ENCODE results near the gene JAKMIP2. TPM values are rescaled to one million over a fixed set of nuclear protein-coding genes. Genes with fewer than 3 reads are reported as not detected.

JAKMIP2 gene
- total RNA-seq, 2 donors from 2014 or later: 1.2 to 6.3 TPM

GRCh38 chr5:147576646-147577535 is 205.6 kb downstream of the JAKMIP2 start:
- no peak overlapping the region for H3K4me3 Mint-ChIP-seq
- no peak overlapping the region for H3K27ac Mint-ChIP-seq
- ATAC-seq (replicated peaks in 1 of 2) (no peak), DNase-seq (peak; percentile 25 to 52)
- no peaks in the 10 kb centered on the region for H3K36me3 Mint-ChIP-seq (ENCODE audit: insufficient read depth in 2 of 2)
- H3K4me1 Mint-ChIP-seq (ENCODE audit: low read depth): no peaks in the 10 kb centered on the region
- no peaks in the 10 kb centered on the region for H3K27me3 Mint-ChIP-seq (ENCODE audit: low read depth)
- H3K9me3 Mint-ChIP-seq: peaks cover 0 to 8% of the 10 kb centered on the region in 2 donors

GRCh38 chr5:147575598-147575997 is 206.9 kb downstream of the JAKMIP2 start:
- no peak for ATAC-seq (replicated peaks in 1 of 2)
- H3K4me1 Mint-ChIP-seq (ENCODE audit: low read depth): no peaks in the 10 kb centered on the region
- H3K27me3 Mint-ChIP-seq (ENCODE audit: low read depth): no peaks in the 10 kb centered on the region
- H3K4me3 Mint-ChIP-seq: no peak overlapping the region
- DNase-seq: no peak
- H3K9me3 Mint-ChIP-seq: peaks cover 0 to 3% of the 10 kb centered on the region in 2 donors
- H3K27ac Mint-ChIP-seq: no peak overlapping the region
- no peaks in the 10 kb centered on the region for H3K36me3 Mint-ChIP-seq (ENCODE audit: insufficient read depth in 2 of 2)

- no peaks in the 10 kb centered on the region for H3K36me3 Mint-ChIP-seq (ENCODE audit: insufficient read depth in 2 of 2)
- no peak for DNase-seq
- no peak overlapping the region for H3K27ac Mint-ChIP-seq
- ATAC-seq (replicated peaks in 1 of 2): no peak
- H3K9me3 Mint-ChIP-seq: no peaks in the 10 kb centered on the region
- no peaks in the 10 kb centered on the region for H3K27me3 Mint-ChIP-seq (ENCODE audit: low read depth)
- H3K4me3 Mint-ChIP-seq: no peak overlapping the region
- H3K4me1 Mint-ChIP-seq (ENCODE audit: low read depth): no peaks in the 10 kb centered on the region
These were observed 209.3 kb downstream of the JAKMIP2 start for GRCh38 chr5:147573211-147573610.

- DNase-seq (no peak), ATAC-seq (replicated peaks in 1 of 2) (no peak)
- Mint-ChIP-seq H3K4me1 (ENCODE audit: low read depth) (no peaks in the 10 kb centered on the region), H3K27ac (no peak overlapping the region), H3K27me3 (ENCODE audit: low read depth) (no peaks in the 10 kb centered on the region), H3K9me3 (no peaks in the 10 kb centered on the region), H3K4me3 (no peak overlapping the region), H3K36me3 (ENCODE audit: insufficient read depth in 2 of 2) (no peaks in the 10 kb centered on the region)
These were observed 213.7 kb downstream of the JAKMIP2 start for GRCh38 chr5:147568710-147569406.

- H3K9me3 Mint-ChIP-seq: no peaks in the 10 kb centered on the region
- no peak overlapping the region for H3K4me3 Mint-ChIP-seq
- no peaks in the 10 kb centered on the region for H3K4me1 Mint-ChIP-seq (ENCODE audit: low read depth)
- no peak for DNase-seq
- no peak overlapping the region for H3K27ac Mint-ChIP-seq
- no peaks in the 10 kb centered on the region for H3K27me3 Mint-ChIP-seq (ENCODE audit: low read depth)
- ATAC-seq (replicated peaks in 1 of 2): no peak
- no peaks in the 10 kb centered on the region for H3K36me3 Mint-ChIP-seq (ENCODE audit: insufficient read depth in 2 of 2)
These were observed 214.5 kb downstream of the JAKMIP2 start for GRCh38 chr5:147567917-147568598.

- Mint-ChIP-seq H3K9me3 (no peaks in the 10 kb centered on the region), H3K4me3 (no peak overlapping the region), H3K27me3 (ENCODE audit: low read depth) (peaks cover 4% of the 10 kb centered on the region), H3K36me3 (ENCODE audit: insufficient read depth in 2 of 2) (no peaks in the 10 kb centered on the region), H3K4me1 (ENCODE audit: low read depth) (no peaks in the 10 kb centered on the region), H3K27ac (no peak overlapping the region)
- ATAC-seq (replicated peaks in 1 of 2) (no peak), DNase-seq (no peak)
These were observed 217.0 kb downstream of the JAKMIP2 start for GRCh38 chr5:147565524-147565923.

GRCh38 chr5:147564124-147564486 is 218.4 kb downstream of the JAKMIP2 start:
- DNase-seq (no peak), ATAC-seq (replicated peaks in 1 of 2) (no peak)
- peaks cover 6% of the 10 kb centered on the region for H3K27me3 Mint-ChIP-seq (ENCODE audit: low read depth)
- no peaks in the 10 kb centered on the region for H3K36me3 Mint-ChIP-seq (ENCODE audit: insufficient read depth in 2 of 2)
- H3K27ac Mint-ChIP-seq: no peak overlapping the region
- no peaks in the 10 kb centered on the region for H3K9me3 Mint-ChIP-seq
- H3K4me1 Mint-ChIP-seq (ENCODE audit: low read depth): no peaks in the 10 kb centered on the region
- H3K4me3 Mint-ChIP-seq: no peak overlapping the region

- Mint-ChIP-seq H3K9me3 (no peaks in the 10 kb centered on the region), H3K4me1 (ENCODE audit: low read depth) (no peaks in the 10 kb centered on the region), H3K27ac (no peak overlapping the region), H3K36me3 (ENCODE audit: insufficient read depth in 2 of 2) (no peaks in the 10 kb centered on the region), H3K4me3 (no peak overlapping the region), H3K27me3 (ENCODE audit: low read depth) (peaks cover 6% of the 10 kb centered on the region)
- no peak for ATAC-seq (replicated peaks in 1 of 2)
- no peak for DNase-seq
These were observed 218.9 kb downstream of the JAKMIP2 start for GRCh38 chr5:147563466-147564123.

GRCh38 chr5:147561435-147561834 is 221.1 kb downstream of the JAKMIP2 start:
- Mint-ChIP-seq H3K36me3 (ENCODE audit: insufficient read depth in 2 of 2) (no peaks in the 10 kb centered on the region), H3K9me3 (no peaks in the 10 kb centered on the region), H3K27ac (no peak overlapping the region), H3K27me3 (ENCODE audit: low read depth) (peaks cover 6% of the 10 kb centered on the region), H3K4me3 (no peak overlapping the region), H3K4me1 (ENCODE audit: low read depth) (no peaks in the 10 kb centered on the region)
- no peak for ATAC-seq (replicated peaks in 1 of 2)
- DNase-seq: no peak

- no peaks in the 10 kb centered on the region for H3K9me3 Mint-ChIP-seq
- no peaks in the 10 kb centered on the region for H3K36me3 Mint-ChIP-seq (ENCODE audit: insufficient read depth in 2 of 2)
- DNase-seq: no peak
- no peak overlapping the region for H3K4me3 Mint-ChIP-seq
- ATAC-seq (replicated peaks in 1 of 2): no peak
- H3K4me1 Mint-ChIP-seq (ENCODE audit: low read depth): no peaks in the 10 kb centered on the region
- no peak overlapping the region for H3K27ac Mint-ChIP-seq
- peaks cover 6% of the 10 kb centered on the region for H3K27me3 Mint-ChIP-seq (ENCODE audit: low read depth)
These were observed 221.7 kb downstream of the JAKMIP2 start for GRCh38 chr5:147560718-147561331.

GRCh38 chr5:147559749-147560148 is 222.8 kb downstream of the JAKMIP2 start:
- no peak for ATAC-seq (replicated peaks in 1 of 2)
- H3K4me1 Mint-ChIP-seq (ENCODE audit: low read depth): no peaks in the 10 kb centered on the region
- peaks cover 6% of the 10 kb centered on the region for H3K27me3 Mint-ChIP-seq (ENCODE audit: low read depth)
- no peaks in the 10 kb centered on the region for H3K9me3 Mint-ChIP-seq
- no peak for DNase-seq
- no peak overlapping the region for H3K27ac Mint-ChIP-seq
- no peak overlapping the region for H3K4me3 Mint-ChIP-seq
- H3K36me3 Mint-ChIP-seq (ENCODE audit: insufficient read depth in 2 of 2): no peaks in the 10 kb centered on the region

- Mint-ChIP-seq H3K27me3 (ENCODE audit: low read depth) (peaks cover 6% of the 10 kb centered on the region), H3K27ac (no peak overlapping the region)
These were observed 223.7 kb downstream of the JAKMIP2 start for GRCh38 chr5:147558826-147559225.

More at GRCh38 chr5:147558826-147559225, 223.7 kb downstream of the JAKMIP2 start:
- ATAC-seq (replicated peaks in 1 of 2): no peak
- DNase-seq: no peak
- Mint-ChIP-seq H3K9me3 (no peaks in the 10 kb centered on the region), H3K36me3 (ENCODE audit: insufficient read depth in 2 of 2) (no peaks in the 10 kb centered on the region), H3K4me3 (no peak overlapping the region), H3K4me1 (ENCODE audit: low read depth) (no peaks in the 10 kb centered on the region)
